ENCODE data around the gene GABBR2.
"Not testable (repeated sequence)": the region's sequence is repeated elsewhere in the genome, so short reads cannot be mapped to it uniquely, and the experiment has no call there.

Gene GABBR2

DNA sequence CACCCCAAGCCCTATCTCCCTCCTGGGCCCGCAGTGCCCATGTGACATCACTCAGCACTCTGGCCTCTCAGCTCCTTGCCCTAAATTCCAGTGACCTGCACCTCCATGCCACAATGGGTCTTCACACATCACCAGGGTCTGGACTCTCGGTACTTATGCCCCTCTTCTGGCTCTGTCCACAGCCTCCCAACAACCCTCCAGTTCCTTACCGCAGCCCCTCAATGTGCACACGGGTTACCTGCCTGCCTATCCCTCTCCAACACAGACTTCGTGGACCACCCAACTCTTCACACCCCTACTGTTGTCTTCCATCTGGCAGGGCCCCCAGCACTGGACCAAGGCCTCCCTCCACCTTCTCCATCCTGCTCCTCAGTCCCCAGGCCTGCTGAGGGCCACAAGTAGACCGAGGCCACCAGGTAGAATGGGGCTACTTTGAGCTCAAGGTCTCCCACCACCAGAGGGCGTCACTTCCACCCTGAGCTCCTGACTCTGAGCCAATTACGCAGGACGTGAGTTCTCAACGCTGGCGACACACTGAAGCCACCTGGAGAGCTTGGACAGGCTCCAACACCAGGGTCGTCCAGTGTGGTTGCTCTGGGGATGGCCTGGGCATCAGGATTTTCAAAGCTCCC lies 172.1 kb downstream of the GABBR2 start:
- no peak for DNase-seq

DNA sequence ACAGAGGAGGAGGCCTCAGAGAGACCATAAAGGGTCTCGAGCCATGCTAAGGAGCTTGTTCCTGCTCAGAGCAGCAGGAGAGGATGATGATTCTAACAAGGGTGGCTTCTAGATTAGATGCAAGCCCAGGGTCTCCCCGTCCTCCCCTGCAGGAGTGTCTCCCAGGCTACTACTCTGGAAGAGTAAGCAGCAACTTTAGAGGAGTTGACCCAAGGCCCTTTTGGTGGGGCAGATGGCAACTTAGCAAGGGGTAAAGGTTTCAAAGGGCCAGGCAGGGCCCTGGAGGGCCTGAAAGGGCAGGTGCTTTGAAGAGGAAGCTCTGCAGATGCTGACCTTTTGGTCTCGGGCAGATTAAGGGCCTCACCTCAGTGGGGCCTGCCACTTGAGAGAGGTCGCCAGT lies 174.9 kb downstream of the GABBR2 start:
- DNase-seq: no peak

DNA sequence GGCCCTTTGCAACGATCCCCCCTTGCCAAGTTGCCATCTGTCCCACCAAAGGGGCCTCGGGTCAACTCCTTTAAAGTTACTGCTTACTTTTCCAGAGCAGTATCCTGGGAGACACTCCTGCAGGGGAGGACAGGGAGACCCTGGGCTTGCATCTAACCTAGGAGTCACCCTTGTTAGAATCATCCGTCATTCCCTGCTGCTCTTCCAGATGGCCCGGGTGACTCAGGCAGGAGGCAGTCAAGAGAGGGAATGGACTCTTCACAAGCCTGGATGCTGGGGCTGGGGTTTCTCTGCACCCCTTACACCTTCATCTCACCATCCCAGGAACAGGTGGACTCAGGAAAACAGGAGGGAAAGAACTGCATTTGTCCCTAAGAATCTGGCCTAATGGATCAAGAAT lies 175.6 kb downstream of the GABBR2 start:
- peak; percentile 34 for DNase-seq

DNA sequence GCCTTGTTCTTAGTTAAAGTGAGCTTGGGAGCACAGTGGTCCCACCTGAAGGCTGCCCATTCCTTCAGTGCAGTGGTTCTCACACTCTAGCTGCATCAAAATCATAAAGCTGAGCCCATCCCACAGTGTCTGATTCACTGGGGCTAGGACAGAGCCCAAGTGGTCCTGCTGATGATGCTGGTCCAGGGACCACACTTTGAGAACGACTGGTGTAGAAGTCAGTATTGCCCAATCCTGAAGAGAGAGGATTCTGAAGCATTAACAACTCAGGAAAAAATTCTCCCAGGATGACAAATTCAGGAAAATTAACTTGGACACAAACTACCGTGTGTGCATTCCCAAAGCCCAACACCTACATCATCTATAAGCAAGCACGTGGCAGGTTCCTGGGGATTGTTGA lies 176.2 kb downstream of the GABBR2 start:
- DNase-seq: no peak

DNA sequence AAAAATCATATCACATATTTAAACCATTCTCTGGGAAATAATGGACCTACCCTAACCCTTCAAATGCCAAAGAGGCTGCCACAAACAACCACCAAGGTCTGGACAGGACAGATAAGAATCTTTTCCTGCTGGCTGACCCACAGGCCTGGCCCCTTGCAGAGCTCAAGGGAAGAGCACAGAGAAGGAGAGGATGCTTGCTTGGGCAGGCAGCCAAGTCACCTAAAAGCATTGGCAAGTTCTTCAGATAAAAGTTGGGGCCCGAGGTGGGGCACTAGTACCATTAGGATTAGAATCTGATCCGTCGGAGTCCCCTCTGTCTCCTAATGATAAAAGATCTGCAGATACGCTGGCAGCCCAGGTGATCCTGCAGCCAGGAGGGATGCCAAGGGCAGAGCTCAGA lies 176.6 kb downstream of the GABBR2 start:
- no peak for DNase-seq

DNA sequence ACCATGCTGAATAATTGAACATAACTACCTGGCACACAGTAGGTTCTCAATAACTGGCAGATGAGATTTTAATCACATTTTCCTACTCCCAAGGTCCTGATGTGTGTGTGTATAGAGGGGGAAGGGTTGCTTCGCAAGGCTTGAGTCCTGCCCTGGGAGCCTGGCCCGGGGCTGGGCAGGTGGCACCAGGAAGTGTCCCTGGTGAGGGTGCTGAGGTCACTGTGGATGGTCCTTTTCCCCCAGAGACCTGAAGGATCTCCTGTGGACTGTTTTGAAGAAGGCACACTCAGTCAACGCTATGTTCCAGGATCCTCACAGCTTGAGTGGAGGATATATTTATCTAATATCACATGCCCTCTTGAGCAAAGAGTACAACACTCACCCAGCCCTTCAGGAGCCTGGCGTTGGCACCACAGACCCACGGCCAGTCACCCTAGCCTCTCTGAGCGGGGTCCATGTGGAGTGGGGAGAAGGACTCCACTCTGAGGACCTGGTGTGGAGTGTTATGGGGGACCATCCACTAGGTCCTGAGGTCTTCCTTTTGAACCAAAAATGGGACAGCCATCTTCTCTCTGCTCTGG lies 177.8 kb downstream of the GABBR2 start:
- no peak for DNase-seq

DNA sequence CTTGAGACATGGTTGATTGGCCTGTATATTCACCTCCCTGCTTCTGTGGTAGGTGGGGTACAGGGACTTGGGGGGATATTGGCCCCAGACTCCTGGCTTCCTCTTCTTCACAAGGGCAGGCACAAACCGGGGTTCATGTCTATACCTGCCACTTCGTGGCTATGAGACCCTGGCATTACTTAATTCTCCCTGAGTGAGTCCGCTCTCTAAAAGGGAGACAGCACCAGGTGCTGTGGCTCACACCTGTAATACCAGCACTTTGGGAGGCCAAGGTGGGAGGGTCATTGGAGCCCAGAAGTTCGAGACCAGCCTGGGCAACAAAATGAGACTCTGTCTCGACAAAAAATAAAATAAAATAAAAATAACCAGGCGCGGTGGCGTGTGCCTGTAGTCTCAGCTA lies 178.5 kb downstream of the GABBR2 start:
- DNase-seq: no peak

DNA sequence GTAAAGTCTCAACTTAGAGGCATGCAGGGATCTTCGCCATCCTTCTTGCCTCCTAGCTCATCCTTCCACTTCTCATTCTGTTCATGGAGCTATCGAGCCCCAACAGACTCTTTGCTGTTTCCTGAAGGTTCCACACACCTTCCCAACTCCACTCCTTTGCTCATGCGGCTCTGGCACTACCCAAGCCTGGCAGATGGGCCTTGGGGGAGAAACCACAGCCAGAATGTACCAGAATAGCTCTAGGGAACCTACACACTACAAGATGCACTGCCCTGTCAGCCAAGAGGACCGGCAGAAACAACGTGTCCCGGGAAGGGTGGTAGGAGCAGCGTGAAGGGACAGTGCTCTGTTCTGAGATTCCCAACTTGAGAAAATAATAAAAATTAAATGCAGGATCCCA lies 178.9 kb downstream of the GABBR2 start:
- DNase-seq: no peak

DNA sequence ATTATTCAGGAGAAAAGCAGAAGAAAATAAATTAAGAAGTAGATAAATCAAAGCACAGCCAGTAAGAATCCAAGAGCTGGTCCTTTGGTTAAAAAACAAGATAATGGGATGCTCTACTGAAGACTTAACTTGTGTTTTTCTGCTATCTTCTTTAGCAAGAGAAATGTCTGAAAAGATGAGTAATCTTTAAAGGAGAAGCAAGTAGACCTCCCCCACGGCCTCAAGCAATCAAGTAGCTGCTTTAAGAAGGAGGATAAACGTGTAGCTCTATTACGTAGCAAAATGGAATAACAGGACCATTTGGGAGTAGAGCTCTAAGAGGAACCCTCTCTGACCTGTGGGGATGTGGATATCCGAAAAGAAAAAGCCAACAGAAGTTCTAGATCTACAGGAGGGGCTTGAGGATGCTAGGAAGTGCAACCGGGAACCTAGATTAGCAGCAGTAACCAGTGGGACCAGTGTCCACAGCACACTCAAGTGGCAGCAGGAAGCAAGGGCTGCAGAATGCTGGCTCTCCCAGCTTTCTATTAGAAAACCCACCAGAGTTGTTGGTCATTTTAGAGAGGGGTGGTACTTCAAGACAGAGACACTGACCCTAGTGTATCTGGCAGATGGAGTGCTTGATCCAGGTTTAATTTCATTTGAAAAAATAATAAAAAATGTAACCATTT lies 185.4 kb downstream of the GABBR2 start:
- peak; percentile 61 for DNase-seq

DNA sequence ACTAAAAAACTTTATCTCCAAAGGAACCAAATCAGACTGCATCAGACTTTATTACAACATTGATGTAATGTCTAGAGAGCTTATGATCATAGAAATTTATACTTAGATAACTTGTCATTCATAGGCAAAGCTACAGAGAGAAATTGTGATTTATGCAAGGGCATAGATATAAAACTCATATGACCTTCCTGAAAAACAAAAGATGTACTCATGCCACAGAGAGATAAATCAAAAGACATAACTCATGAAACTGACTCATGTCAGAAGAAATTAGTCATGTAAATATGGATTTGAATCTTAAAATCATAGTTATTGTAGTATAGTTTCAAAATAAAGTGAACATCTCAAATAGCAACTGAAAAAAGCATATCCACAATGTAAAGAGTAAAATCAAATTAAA lies 186.2 kb downstream of the GABBR2 start:
- DNase-seq: peak; percentile 59

DNA sequence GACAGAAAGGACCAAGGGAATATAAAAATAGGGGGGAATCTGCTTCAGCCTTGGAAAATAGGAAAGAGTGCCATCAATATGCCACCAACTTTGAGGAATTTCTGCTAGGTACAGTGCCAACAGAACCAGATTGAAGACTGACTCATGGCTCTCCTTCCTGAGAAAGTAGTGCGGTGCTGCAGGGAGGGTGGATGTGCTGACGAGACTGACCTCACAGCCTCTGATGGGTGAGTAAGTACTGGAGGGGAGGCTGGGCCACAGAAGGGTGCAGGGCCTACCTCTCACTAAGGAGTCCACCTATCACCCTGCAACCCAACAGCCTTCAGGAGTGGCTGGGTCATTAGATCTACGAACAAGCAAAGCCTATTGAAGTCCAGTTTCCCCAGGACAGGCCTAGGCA lies 187.6 kb downstream of the GABBR2 start:
- peak; percentile 90 for DNase-seq

DNA sequence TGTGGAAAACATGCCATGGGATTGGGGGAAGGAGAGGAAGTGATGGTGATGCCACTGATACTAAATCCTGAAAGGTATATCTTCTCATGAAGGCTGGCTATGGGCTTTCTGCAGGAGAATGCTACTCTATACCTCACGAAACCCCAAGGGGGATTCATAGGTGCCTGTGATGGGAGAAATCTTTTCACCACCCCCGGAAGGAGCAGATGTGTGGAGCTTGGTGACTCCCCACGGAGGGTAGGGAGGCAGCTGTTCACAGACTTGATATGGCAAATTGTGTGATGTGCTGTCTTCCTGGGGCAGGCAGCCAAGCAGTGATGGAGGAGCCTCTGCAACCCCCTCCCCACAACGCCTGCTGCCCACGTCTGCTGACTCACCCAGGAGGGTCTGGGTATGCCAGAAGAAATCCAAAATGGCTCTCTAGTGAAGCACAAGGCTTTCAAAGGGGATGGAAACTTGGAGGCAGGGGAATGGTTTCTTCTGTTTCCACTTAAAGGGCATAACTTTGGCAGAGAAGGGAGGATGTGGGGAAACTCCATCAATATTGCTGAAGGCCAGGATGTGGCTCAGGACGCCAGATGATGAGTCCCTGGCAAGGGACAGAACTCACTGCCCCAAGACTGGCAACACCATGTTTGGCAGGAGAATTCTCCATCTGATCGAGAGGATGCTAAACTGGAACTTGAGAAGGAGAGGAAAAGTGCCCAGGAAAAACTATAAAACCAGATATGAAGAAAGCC lies 188.3 kb downstream of the GABBR2 start:
- DNase-seq: no peak

DNA sequence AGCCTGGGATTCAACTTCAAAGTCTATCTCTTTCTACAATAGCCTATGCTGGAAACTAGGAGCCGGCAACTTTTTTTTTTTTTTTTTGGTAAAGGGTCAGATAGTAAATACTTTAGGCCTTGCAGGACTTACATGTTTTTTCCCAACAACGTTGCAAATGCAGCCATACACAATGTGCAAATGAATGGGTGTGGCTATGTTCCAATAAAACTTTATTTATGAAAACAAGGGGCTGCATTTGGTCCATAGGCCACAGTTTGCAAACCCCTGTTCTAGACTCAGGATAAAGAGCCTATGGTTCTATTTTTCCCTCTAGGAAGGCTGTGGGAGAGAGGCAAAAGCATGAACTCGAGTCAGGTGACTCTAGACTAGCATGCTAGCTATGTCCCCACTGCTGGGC lies 189.1 kb downstream of the GABBR2 start:
- DNase-seq: no peak

DNA sequence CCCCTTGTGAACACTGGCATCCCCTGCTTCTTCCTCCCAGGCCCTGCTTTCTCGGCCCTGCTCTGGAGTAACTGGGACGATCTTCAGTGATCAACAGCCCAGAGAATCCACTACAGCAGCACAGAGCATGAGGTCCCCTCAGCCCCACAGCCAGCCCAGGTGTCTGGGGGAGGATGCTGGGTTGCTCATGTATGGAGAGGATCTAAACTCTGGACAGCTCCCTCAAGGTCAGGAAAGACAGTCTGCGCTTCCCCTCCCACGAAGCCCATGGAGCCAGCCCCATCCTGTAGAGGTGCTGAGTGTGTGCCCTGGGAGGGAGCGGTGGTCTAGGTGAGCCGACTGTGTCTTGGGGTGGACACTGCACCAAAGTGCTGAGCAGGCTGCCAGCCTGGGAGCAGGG lies 190.2 kb downstream of the GABBR2 start:
- no peak for DNase-seq

DNA sequence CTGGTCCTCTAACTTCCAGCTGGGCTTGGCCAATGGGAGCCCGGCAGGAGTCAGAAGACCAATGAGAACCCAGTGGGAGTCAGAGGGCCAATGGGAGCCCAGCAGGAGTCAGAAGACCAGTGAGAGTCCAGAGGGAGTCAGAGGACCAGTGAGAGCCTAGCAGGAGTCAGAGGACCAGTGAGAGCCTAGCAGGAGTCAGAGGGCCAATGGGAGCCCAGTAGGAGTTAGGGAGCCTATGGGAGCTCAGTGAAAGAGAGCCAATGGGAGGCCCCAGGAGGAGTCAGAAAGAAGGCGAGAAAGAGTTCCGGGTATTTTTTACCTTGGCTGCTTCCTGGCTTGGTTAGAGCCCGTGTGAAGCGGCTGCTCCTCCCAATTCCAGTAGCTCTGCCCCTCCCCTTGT lies 191.0 kb downstream of the GABBR2 start:
- no peak for DNase-seq

DNA sequence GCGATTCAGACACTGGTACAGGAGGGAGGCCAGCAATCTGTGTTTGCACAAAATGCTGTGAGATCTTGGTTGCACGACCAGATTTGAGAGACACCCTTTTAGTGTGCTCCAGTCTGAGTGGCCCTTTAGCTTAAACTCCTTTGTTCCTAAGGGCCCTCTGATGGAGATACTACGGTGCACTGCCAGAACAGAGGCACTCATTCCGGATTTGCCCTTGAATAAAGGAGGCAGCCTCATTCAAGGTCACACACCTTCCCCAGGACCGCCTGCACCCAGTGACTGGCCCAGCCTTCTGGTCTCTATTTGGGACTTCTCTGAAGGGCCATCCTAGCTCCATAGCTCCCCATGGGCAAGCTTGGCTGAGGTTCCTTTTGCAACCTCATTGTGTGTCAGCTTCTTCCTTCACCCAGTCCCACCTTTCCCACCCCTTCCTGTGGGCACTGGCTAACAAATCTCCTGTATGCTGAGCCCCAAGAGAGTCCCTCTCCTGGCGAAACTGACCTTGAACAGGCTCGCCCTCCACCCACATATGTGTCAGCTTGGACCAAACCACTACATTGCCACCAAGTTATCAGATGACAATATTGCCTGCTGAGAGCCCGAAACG lies 191.7 kb downstream of the GABBR2 start:
- no peak for DNase-seq

DNA sequence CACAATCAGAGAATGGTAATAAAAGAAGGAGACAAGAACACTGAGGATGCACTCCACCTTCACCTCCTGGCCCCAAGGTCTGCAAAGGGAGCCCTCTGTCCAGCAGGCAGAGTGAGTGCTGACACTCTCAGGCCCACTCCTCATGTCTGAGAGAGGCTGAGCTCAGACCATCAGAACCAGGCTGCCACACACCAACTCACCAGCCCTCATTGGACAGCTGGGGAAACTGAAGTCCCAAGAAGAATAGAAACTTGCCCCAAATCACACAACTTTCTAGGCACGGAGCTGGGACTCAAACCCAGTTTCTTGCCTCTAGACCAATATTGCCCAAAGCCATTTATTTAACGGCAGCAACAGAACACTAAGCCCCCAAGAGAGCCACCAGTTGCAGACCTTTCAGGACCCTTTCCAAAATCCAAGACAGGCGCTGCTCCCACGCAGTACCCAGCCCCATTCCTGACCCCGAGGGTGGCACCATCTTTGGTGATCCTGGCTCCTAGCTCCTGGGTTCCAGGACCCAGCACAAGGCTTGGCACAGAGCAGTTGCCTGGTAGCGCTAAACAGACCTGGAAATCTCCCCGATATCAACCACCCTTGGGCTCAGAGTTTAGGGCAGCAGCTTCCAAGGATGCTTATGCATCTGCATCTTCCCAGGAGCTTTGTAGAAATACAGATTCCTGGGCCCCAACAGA lies 192.4 kb downstream of the GABBR2 start:
- no peak for DNase-seq

DNA sequence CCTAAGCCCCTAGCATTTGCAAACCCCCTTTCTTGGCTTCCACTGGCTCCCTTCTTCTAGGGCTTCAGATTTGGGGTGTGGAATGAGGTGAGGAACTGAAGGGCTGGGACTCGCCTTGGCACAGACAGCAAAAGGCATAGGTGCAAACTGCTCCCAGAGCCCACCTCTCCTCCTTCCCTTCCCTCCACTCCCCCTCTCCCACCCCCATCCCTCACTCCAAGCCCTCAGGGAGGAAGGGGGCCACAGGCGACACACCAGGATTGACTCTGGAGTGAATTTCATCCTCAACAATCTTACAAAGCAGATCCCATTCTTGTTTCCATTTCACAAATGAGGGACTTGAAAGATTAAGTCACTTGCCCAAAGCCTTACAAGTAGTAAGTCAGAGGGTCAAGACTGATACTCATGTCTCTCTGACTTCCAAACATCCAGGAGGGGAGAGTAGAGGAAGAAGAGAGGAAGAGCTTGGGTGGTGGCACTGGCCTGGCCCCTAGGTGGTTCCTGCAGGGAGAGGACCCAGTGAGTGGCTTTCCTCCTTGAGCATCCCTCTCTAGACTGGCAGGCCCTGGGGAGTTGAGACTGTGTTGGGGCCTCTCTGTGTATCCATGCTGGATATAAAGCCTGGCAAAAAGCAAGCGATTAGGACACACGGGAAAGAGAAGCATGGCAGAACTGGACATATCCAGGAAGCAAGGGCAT lies 193.1 kb downstream of the GABBR2 start:
- no peak for DNase-seq

DNA sequence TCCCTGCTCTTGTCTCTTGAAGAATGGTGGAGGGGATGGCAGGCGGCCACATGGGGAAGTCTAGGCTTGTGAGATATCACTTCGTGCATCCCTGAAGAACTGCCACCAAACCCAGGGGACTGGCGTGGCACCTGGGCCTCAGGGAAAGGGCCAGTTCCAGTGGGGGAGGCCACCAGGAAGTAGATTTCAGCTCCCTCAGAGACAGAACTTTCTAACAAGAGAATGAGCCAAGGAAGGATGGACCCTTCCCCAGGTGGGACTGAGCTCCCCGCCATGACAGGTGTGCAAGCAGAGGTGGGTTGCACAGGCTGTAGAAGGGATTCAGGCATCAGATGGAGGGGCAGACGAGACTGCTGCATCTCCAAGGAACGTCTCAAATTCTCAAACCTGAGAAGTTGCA lies 193.9 kb downstream of the GABBR2 start:
- DNase-seq: no peak

DNA sequence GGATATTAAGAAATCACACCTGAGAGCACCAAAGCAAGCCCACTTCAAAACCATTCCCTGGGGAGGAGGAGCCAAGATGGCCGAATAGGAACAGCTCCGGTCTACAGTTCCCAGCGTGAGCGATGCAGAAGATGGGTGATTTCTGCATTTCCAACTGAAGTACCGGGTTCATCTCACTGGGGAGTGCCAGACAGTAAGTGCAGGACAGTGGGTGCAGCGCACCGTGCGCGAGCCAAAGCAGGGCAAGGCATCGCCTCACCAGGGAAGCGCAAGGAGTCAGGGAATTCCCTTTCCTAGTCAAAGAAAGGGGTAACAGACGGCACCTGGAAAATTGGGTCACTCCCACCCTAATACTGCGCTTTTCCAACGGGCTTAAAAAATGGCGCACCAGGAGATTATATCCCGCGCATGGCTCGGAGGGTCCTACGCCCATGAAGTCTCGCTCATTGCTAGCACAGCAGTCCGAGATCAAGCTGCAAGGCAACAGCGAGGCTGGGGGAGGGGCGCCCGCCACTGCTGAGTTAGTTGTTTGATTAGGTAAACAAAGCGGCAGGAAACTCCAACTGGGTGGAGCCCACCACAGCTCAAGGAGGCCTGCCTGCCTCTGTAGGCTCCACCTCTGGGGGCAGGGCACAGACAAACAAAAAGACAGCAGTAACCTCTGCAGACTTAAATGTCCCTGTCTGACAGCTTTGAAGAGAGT lies 200.4 kb downstream of the GABBR2 start:
- not testable (repeated sequence) for DNase-seq

DNA sequence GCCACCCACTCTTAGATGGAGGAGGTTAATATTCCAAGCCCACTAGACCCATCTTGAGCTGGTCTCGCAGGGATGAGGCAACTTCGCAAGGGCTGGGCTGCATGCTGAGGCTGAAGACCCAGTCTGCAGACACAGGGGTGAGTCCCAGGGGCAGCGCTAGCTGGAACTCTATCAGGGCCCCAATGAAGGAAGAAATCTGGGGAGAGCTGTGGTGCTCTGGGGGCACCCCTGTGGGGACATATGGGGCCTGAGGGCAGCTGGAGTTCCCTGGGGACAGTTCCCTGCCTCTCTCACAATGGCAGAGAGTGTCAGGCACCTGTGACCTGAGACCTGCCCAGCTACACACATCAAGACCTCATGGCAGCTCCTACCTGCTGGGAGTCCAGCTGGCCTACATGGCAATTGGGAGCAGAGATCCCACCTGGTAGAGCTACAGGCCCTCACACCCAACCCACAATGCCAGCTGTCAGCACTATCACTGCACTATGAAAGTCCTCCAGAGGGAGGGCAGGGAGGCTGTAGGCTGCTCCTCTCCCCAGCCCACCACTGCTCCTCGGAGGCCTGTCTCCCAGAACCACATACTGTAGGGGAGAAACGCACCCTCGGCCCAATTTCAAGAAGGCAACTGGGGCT lies 202.2 kb downstream of the GABBR2 start:
- no peak for DNase-seq
